ENCODE data around the gene TTC28. TPM values are rescaled to one million over a fixed set of nuclear protein-coding genes. Genes with fewer than 3 reads are reported as not detected.

Gene TTC28
- polyA plus RNA-seq, 1 donor from 2014 or later: 0.30 TPM

DNA sequence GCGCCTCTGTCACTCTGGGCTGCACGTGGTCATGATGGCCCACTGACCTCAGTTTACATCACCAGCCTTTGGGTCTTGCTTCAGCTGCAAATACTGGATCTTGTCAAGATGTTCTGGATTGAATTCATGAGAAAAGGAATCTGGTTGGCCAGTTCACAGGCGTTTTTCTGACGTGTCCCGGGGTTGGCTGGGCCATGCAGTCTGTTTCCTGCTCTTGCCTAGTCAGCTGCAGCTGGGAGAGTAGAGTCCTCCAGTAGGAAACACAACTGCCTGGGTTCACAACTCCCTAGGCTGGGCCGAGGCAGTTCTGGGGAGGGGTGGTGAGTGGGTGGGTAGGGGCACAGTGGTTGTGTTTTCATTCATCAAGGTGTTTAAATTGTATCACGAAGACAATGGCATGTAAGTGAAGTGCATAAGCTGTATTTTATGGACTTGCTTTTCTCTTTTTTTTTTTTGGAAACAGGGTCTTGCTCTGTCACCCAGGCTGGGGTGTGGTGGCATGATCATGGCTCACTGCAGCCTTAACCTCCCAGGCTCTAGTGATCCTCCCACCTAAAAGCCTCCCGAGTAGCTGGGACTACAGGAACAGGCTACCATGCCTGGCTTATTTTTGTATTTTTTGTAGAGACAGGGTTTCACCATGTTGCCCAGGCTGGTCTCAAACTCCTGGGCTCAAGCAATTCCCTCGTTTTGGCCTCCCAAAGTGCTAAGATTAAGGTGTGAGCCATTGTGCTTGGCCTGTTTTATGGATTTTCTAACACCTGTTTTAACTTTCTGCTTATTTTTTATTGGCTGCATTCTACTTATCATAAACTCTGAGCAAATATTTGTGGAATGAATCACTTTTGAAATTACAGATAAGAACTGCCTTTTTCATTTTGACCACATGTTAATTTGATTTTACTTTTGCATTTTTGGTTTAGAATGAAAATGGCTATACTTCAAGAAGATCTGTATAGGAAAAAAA lies 706.6 kb downstream of the TTC28 start:
- H3K4me3 Mint-ChIP-seq: no peak overlapping the region
- no peak overlapping the region for H3K27ac Mint-ChIP-seq
- peaks cover 9% of the 10 kb centered on the region for H3K36me3 Mint-ChIP-seq
- H3K27me3 Mint-ChIP-seq: no peaks in the 10 kb centered on the region
- H3K4me1 Mint-ChIP-seq: no peaks in the 10 kb centered on the region
- peaks cover 4 to 9% (median 5%) of the 10 kb centered on the region in 3 donors for H3K9me3 Mint-ChIP-seq

DNA sequence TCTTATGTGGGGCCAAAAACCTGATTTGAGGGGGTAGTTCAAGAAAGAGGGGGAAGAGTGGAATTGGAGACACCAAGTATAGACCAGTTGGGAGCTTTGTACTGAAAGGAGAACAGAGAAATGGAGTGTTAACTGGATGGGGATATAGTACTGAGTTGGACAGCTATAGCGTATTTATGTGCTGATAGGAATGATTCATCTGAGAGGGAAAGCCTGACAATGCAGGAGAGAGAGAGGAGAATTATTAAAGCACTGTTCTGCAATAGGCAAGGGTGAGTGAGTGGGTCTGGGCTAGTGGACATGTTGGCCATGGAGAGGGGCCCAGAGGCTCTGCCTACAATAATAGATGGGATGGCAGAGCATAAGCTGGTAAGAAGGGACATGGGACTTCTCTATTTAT lies 707.7 kb downstream of the TTC28 start:
- Mint-ChIP-seq H3K4me1 (no peaks in the 10 kb centered on the region), H3K27me3 (no peaks in the 10 kb centered on the region)

DNA sequence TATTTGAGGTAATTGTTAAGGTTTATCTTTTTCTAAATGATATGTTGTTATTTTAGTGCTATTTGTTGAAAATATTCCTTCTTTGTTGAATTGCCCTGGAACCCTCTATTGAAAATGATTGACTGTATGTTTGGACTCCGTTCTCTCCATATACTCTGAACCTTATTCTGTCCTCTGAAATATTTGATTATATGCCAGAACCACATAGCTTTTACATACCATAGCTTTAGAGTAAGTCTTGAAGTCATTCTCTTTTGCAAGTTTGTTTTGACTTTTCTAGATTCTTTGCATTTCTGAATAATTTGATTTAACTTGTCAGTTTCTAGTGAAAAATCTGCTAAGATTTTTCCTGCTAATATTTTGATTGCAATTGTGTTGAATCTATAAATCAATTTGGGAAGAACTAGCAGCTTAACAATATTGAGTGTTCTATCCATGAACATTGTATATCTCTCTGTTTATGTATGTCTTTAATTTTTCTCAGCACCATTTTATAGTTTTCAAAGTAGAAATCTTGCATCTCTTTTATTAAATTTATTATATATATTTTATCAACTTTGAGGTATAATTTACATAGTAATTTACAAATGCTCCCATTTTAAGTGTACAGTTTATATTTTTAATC lies 708.9 kb downstream of the TTC28 start:
- Mint-ChIP-seq H3K27me3 (no peaks in the 10 kb centered on the region), H3K4me1 (no peaks in the 10 kb centered on the region), H3K9me3 (peaks cover 4 to 9% (median 5%) of the 10 kb centered on the region in 3 donors), H3K4me3 (no peak overlapping the region), H3K27ac (no peak overlapping the region), H3K36me3 (peaks cover 9% of the 10 kb centered on the region)

More for the DNA sequence above, 707.7 kb downstream of the TTC28 start:
- H3K27ac Mint-ChIP-seq: no peak overlapping the region
- H3K4me3 Mint-ChIP-seq: peak overlapping the region in 2 of 4 donors; percentile 19 to 51
- H3K36me3 Mint-ChIP-seq: peaks cover 9% of the 10 kb centered on the region
- H3K9me3 Mint-ChIP-seq: peaks cover 4 to 9% (median 5%) of the 10 kb centered on the region in 3 donors

DNA sequence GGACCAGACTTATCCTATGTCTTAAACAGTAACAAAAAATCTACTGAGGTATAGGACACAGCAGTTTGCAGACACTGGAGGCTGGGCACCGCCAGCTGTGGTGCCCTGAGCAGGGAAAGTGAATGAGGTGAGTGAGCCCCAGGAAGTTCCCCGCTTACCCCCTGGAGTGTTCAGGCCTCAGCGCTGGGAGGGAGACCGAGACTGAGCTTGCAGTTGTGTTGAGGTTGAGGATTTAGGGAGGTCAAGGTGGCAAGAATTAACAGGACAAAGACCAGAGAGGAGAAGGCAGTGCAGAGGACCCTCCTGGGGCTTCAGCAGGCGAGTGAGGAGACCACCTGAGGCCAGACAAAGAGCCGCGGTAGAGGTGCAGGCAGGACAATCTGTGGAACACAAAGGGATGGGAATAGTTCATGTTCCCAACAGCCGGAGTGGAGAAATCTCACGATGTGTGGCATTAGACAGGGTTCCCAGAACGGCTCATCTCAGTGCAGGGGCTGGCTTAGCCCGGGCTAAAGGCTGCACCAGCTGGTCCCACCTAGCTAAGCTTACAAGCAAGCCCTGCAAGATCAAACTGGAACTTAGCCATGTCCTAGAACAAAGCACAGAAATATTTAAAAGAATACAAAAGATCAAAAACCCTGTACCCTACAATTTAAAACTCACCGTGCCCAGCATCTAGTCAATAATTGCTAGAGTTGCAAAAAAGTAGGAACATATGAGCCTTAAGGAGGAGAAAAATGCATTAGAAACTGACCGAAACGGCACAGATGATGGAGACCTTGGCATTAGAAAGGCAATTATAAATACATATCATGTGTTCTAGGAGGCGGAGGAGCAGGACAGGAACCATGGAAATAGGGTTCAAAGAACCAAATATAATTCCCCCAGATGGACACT lies 713.2 kb downstream of the TTC28 start:
- Mint-ChIP-seq H3K9me3 (peaks cover 2 to 9% (median 5%) of the 10 kb centered on the region in 3 donors), H3K4me3 (no peak overlapping the region), H3K27me3 (no peaks in the 10 kb centered on the region), H3K4me1 (no peaks in the 10 kb centered on the region), H3K27ac (no peak overlapping the region), H3K36me3 (peaks cover 9% of the 10 kb centered on the region)

DNA sequence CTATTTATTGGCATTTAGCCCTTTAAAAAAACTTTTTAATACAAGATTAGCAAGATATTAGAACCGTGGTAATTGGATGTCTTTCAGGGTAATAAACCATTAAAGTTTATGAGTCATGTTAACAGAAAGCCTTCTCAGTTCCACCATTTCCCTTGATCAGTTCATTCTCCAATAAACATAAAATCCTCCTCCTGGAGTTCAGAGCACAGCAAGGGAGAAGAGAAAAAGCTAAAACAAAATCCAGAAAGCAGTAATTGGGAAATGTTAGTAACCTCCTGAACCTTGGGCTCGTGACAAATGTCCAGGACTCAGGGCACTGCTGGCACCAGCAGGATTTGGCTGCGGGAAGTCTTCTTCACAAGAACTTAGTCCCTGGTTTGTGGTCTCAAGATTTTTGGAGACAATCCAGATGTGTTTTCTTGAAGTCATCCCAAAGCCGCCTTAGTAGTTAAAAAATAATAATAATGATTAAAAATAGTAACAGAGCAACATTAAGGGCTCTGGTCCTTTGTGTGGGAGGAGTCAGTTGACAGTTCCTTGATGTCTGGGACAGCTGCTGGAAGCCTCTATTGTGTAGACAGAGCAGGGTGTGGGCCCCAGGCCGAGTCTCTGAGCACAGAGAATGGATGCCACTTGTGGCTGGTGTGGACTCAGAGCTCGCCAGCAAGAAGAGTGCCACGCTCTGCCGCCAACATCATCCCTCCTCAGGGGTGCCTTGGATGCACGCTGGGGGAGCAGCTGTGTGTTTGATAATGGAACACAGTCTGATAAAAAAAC lies 717.2 kb downstream of the TTC28 start:
- peak overlapping the region in 1 of 3 donors; percentile 67 for H3K27ac Mint-ChIP-seq
- no peaks in the 10 kb centered on the region for H3K4me1 Mint-ChIP-seq
- no peaks in the 10 kb centered on the region for H3K27me3 Mint-ChIP-seq
- H3K4me3 Mint-ChIP-seq: peak overlapping the region in 1 of 4 donors; percentile 27
- no peaks in the 10 kb centered on the region for H3K9me3 Mint-ChIP-seq
- peaks cover 2% of the 10 kb centered on the region for H3K36me3 Mint-ChIP-seq

DNA sequence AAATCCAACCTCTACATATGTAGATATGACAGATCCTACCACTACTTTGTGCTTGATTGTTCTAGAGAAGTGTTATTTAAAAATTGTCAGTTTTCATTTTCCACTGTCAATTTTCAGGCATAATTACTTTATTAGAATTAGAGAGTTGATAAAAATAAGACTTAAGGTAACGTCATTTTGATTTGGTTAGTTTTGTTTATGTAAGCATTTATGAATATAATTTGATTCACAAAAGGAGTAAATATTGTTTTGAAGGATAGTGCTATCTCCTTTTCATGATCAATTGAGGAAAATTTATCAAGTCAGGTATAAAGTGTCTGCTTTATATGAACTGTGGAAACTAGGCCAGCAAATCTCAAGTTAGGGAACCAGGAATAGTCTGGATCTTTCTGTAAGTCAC lies 718.0 kb downstream of the TTC28 start:
- Mint-ChIP-seq H3K27ac (no peak overlapping the region), H3K27me3 (no peaks in the 10 kb centered on the region), H3K36me3 (peaks cover 2% of the 10 kb centered on the region), H3K4me3 (no peak overlapping the region), H3K4me1 (no peaks in the 10 kb centered on the region), H3K9me3 (no peaks in the 10 kb centered on the region)

DNA sequence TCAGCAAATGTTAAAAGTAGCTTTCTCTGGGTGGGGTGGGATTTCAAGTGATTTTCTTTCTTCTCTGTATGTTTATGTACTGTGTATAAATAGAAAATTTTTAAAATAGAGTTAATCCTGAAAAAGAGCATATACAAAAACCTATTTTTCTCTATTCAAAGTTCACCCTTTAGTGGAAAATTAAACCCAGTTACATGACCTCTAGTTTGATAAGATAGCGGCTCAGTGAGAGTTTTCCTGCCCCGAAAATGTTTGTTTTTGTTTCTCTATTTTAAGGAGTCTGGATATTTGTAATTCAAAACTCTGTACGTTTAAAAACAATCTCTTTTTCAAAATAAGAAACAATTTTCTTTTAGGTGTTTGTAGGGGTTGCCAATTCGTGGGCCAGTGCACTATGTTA lies 718.5 kb downstream of the TTC28 start:
- peaks cover 2% of the 10 kb centered on the region for H3K36me3 Mint-ChIP-seq
- H3K4me1 Mint-ChIP-seq: no peaks in the 10 kb centered on the region
- no peaks in the 10 kb centered on the region for H3K9me3 Mint-ChIP-seq
- H3K4me3 Mint-ChIP-seq: no peak overlapping the region
- H3K27me3 Mint-ChIP-seq: no peaks in the 10 kb centered on the region
- no peak overlapping the region for H3K27ac Mint-ChIP-seq

DNA sequence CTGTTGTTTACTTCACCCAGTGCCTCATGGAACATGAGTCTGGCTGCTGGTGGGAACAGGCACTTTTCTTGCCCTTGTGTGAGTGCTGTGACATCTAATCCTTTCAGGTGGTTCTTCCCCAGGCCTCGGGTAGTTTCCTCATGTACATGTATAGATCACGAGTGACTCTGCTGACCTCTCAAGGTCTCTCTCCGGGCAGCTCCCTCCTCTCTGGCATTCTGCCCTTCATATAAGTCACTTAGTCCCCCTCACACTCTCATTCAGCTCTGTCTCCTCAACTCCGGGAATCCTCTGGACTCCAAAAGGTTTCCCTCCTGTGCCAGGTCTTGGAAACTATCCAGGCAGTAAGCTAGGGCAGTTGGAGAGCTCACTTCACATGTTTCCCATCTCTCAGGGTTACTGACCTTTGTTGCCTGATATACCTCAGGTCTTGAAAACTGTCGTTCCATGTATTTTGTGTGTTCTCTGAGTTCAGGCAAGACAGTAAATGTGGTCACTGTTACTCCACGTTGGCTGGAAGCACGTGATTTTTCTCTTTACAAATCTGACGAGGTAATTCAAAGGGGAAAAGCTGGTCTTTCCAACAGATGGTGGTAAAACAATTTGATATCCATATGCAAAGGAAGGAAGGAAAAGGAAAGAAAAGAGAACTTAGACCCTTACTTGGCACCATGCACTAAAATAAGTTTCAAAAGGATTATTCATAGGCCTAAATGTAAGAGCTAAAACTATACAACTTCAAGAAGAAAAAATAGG lies 720.1 kb downstream of the TTC28 start:
- Mint-ChIP-seq H3K4me3 (no peak overlapping the region), H3K27ac (peak overlapping the region in 1 of 3 donors; percentile 67), H3K36me3 (peaks cover 2% of the 10 kb centered on the region), H3K27me3 (no peaks in the 10 kb centered on the region), H3K9me3 (no peaks in the 10 kb centered on the region), H3K4me1 (no peaks in the 10 kb centered on the region)

DNA sequence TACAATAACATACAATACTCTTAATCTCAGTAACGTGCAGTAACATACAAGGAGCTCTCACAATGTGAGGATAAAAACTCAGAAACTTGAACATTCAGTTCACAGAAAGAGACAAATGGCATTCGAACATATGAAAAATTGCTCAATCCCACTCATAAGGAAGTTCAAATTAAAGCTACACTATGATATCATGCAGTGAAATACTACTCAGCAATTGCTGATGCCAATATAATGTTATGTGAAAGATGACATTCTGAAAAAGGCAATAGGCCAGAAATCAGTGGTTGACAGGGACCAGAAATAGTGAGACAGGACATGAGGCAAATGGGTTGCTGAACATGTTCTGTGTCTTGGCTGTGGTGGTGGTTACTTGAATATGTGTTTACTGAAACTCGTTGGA lies 726.9 kb downstream of the TTC28 start:
- H3K4me1 Mint-ChIP-seq: no peaks in the 10 kb centered on the region
- no peaks in the 10 kb centered on the region for H3K27me3 Mint-ChIP-seq
- no peaks in the 10 kb centered on the region for H3K9me3 Mint-ChIP-seq
- no peak overlapping the region for H3K4me3 Mint-ChIP-seq
- H3K36me3 Mint-ChIP-seq: no peaks in the 10 kb centered on the region
- H3K27ac Mint-ChIP-seq: no peak overlapping the region

DNA sequence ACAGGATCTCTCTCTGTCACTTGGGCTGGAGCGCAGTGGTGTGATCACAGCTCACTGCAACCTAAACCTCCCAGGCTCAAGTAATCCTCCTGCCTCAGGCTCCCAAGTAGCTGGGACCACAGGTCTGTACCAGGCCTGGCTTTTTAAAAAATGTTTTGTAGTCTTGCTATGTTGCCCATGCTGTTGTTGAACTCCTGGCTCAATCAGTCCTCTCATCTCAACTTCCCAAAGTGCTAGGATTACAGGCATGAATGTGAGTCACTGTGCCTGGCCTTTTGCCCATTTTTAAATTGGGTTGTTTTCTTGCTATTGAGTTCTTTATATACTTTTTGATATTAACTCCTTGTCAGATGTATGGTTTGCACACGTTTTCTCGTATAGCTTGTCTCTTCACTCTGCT lies 727.5 kb downstream of the TTC28 start:
- Mint-ChIP-seq H3K9me3 (no peaks in the 10 kb centered on the region), H3K4me3 (no peak overlapping the region), H3K27me3 (no peaks in the 10 kb centered on the region), H3K27ac (no peak overlapping the region), H3K4me1 (no peaks in the 10 kb centered on the region), H3K36me3 (no peaks in the 10 kb centered on the region)

DNA sequence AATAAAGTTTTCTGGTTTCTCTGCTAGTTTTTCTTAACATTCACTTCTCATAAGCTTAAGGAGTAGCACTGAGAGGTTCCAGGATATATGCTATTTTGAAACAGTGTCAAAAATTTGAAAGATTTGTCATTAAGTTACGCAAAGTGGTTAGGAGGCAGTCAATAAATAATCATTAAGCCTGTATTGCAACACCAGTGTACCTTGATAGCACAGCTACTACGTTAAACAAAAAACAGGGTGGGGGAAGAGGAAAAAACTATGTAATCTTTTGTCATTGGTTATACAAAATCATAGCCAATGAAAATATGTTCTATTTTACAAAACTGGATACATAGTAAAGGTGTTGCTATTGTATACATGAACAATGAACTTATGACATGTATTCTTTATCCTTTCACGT lies 730.2 kb downstream of the TTC28 start:
- H3K36me3 Mint-ChIP-seq: no peaks in the 10 kb centered on the region
- H3K9me3 Mint-ChIP-seq: no peaks in the 10 kb centered on the region
- no peaks in the 10 kb centered on the region for H3K27me3 Mint-ChIP-seq
- no peak overlapping the region for H3K4me3 Mint-ChIP-seq
- no peaks in the 10 kb centered on the region for H3K4me1 Mint-ChIP-seq
- no peak overlapping the region for H3K27ac Mint-ChIP-seq

DNA sequence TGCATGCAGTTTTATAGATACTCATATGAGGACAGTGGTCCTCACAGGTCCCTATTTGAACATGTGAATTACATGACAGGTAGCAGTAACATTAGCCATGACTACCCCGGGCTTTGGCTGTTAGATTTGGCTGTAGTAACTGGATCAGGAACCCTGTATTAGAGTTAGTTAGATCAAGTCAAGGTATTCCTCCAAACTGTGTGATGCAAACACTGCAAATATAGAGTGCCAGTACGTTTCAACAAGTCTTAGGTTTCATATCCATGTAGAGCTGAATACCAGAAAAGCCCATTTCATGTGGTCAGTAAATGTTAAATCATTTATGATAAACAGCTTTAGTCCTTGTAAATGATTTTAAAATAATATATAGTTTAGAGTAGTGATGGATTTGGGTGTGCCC lies 731.1 kb downstream of the TTC28 start:
- no peak overlapping the region for H3K27ac Mint-ChIP-seq
- no peak overlapping the region for H3K4me3 Mint-ChIP-seq
- H3K36me3 Mint-ChIP-seq: peaks cover 1% of the 10 kb centered on the region
- H3K4me1 Mint-ChIP-seq: no peaks in the 10 kb centered on the region
- no peaks in the 10 kb centered on the region for H3K9me3 Mint-ChIP-seq
- no peaks in the 10 kb centered on the region for H3K27me3 Mint-ChIP-seq

DNA sequence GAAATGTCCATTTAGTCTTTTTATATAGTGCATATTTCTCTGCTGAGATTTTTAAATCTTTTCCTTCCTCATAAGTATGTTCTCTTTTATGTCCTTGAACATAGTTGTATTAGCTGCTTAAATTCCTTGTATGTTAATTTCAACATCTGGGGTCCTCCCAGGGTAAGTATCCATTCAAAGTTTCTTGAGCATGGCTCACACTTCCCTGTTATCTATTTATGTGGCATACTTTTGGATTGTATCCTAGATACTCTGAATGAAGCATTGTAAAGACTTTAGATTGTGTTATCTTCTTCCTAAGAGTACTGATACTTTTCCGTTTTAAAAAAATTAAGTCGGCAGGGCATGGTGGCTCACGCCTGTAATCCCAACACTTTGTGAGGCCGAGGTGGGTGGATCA lies 732.2 kb downstream of the TTC28 start:
- Mint-ChIP-seq H3K27me3 (no peaks in the 10 kb centered on the region), H3K36me3 (peaks cover 1% of the 10 kb centered on the region), H3K4me3 (no peak overlapping the region), H3K27ac (no peak overlapping the region), H3K4me1 (no peaks in the 10 kb centered on the region), H3K9me3 (no peaks in the 10 kb centered on the region)

DNA sequence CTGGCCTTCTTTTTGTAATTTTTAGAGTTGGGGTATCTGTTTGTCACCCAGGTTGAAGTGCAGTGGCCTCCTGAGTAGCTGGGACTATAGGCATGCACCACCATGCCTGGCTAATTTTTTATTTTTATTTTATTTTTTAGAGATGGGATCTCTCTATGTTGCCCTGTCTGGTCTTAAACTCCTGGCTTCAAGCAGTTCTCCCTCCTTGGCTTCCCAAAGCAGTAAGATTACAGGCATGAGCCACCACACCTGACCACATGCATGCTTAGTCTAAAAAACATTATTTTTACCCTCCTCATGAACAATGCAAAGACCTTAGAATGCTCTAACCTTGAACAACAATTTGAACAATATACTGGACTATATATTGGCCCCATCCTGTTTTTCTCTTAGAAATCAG lies 738.5 kb downstream of the TTC28 start:
- Mint-ChIP-seq H3K4me1 (no peaks in the 10 kb centered on the region), H3K9me3 (no peaks in the 10 kb centered on the region), H3K4me3 (no peak overlapping the region), H3K27me3 (no peaks in the 10 kb centered on the region), H3K27ac (no peak overlapping the region), H3K36me3 (peaks cover 13% of the 10 kb centered on the region)

Measured in IgD-negative memory B cell (primary cell).